Activated naive CD4-positive, alpha-beta T cell treated with anti-CD3 and anti-CD28 coated beads, Interleukin-2, amount 50 U/mL, for 16 hours (primary cell): Measurements from ENCODE around the gene PABPC1L.
"Not testable (repeated sequence)": the region's sequence is repeated elsewhere in the genome, so short reads cannot be mapped to it uniquely, and the experiment has no call there.

ENCODE experiments used
- DNase-seq: peaks from one replicate; pipeline ENCODE4 v3.0.0-alpha.2; 2020

Gene PABPC1L

GRCh38 chr20:44909872-44910689, at the start of gene PABPC1L:
TSS of gene PABPC1L (plus strand) at chr20:44910060. CDS start at chr20:44910144, 84 bp downstream.
- DNase-seq: peak; percentile 83

- DNase-seq: no peak
These were observed 48.3 kb upstream of the PABPC1L start for GRCh38 chr20:44861531-44862006.

- no peak for DNase-seq
These were observed 47.6 kb upstream of the PABPC1L start for GRCh38 chr20:44862286-44862685.

- DNase-seq: not testable (repeated sequence)
These were observed 46.3 kb upstream of the PABPC1L start for GRCh38 chr20:44863365-44864084.

- DNase-seq: not testable (repeated sequence)
These were observed 45.4 kb upstream of the PABPC1L start for GRCh38 chr20:44864493-44864892.

- no peak for DNase-seq
These were observed 43.0 kb upstream of the PABPC1L start for GRCh38 chr20:44866703-44867335.

GRCh38 chr20:44869471-44869870, 40.4 kb upstream of the PABPC1L start:
- no peak for DNase-seq

GRCh38 chr20:44882360-44882759, 27.5 kb upstream of the PABPC1L start:
- not testable (repeated sequence) for DNase-seq

GRCh38 chr20:44883214-44883902, 26.5 kb upstream of the PABPC1L start:
- no peak for DNase-seq

- DNase-seq: no peak
These were observed 24.9 kb upstream of the PABPC1L start for GRCh38 chr20:44884907-44885391.

- DNase-seq: peak; percentile 99
These were observed 24.2 kb upstream of the PABPC1L start, which contains the start of gene YWHAB for GRCh38 chr20:44885392-44886265. TSS of gene YWHAB (plus strand) at chr20:44885705. CDS start at chr20:44901534, 15,829 bp downstream.

GRCh38 chr20:44886266-44886651, 23.6 kb upstream of the PABPC1L start:
- DNase-seq: no peak

GRCh38 chr20:44886828-44887227, 23.0 kb upstream of the PABPC1L start:
- no peak for DNase-seq

- no peak for DNase-seq
These were observed 22.4 kb upstream of the PABPC1L start for GRCh38 chr20:44887466-44887865.

GRCh38 chr20:44888226-44889103, 21.4 kb upstream of the PABPC1L start:
- no peak for DNase-seq

- no peak for DNase-seq
These were observed 18.0 kb upstream of the PABPC1L start for GRCh38 chr20:44891826-44892225.

- no peak for DNase-seq
These were observed 14.9 kb upstream of the PABPC1L start for GRCh38 chr20:44894959-44895358.

GRCh38 chr20:44896583-44896982, 13.3 kb upstream of the PABPC1L start:
- DNase-seq: no peak

GRCh38 chr20:44897133-44897532, 12.7 kb upstream of the PABPC1L start:
- no peak for DNase-seq

- no peak for DNase-seq
These were observed 9.5 kb upstream of the PABPC1L start for GRCh38 chr20:44900231-44900854.
